HepG2 (cell line): ENCODE data around the gene UBALD1. TPM values are rescaled to one million over a fixed set of nuclear protein-coding genes. Genes with fewer than 3 reads are reported as not detected.
A peak's percentile ranks its signal among the peaks of the same experiment; 100 is the strongest.

Experiments
- CCAR2 ChIP-seq: fragments of 200-400 bp; formaldehyde crosslinking; optimal IDR thresholded peaks from 2 replicates; pipeline ENCODE3; 2018; ENCODE audit warnings: low read depth, mild to moderate bottlenecking, low read length, moderate library complexity
- CEBPB ChIP-seq: IDR thresholded peaks from 2 replicates; pipeline ENCODE4 v1.6.1; 2011; ENCODE audit warnings: low read depth, low read length, improper control_type of control experiment, borderline replicate concordance
- HMG20B ChIP-seq: conservative IDR thresholded peaks from 2 replicates; pipeline ENCODE4 v1.6.1; 2016; ENCODE audit warnings: missing genetic modification reagents, missing compliant biosample characterization
- HNRNPH1 ChIP-seq: fragments of 200-400 bp; formaldehyde crosslinking; optimal IDR thresholded peaks from 2 replicates; pipeline ENCODE3; 2017; ENCODE audit warnings: mild to moderate bottlenecking, low read depth, low read length
- HOXA7 ChIP-seq: sonication (generic); formaldehyde crosslinking; IDR thresholded peaks from 2 replicates; pipeline ENCODE4 v1.8.1; 2022; ENCODE audit warnings: mild to moderate bottlenecking, missing genetic modification reagents, moderate library complexity
- MBD4 ChIP-seq: IDR thresholded peaks from 2 replicates; pipeline ENCODE4 v1.6.1; 2012; ENCODE audit warnings: low read length, inconsistent platforms, borderline replicate concordance
- MED1 ChIP-seq: sonication (generic); formaldehyde crosslinking; IDR thresholded peaks from 2 replicates; pipeline ENCODE4 v1.4.0; 2020; ENCODE audit warnings: missing genetic modification reagents
- NBN ChIP-seq: fragments of 450-650 bp; conservative IDR thresholded peaks from 2 replicates; pipeline ENCODE4 v1.6.1; 2017
- NRL ChIP-seq: sonication (generic); formaldehyde crosslinking; IDR thresholded peaks from 2 replicates; pipeline ENCODE4 v1.5.0; 2020; ENCODE audit warnings: missing genetic modification reagents, mild to moderate bottlenecking, moderate library complexity, borderline replicate concordance
- RAD21 ChIP-seq: fragments of 450-650 bp; formaldehyde crosslinking; IDR thresholded peaks from 2 replicates; pipeline ENCODE4 v1.5.0; 2020; ENCODE audit warnings: mild to moderate bottlenecking
- REPIN1 ChIP-seq: sonication (generic); formaldehyde crosslinking; IDR thresholded peaks from 2 replicates; pipeline ENCODE4 v1.8.0; 2022; ENCODE audit warnings: missing genetic modification reagents, low read depth, mild to moderate bottlenecking, borderline replicate concordance
- RXRA ChIP-seq: sonication (generic); formaldehyde crosslinking; IDR thresholded peaks from 2 replicates; pipeline ENCODE4 v1.5.1; 2020; ENCODE audit warnings: missing genetic modification reagents
- SOX6 ChIP-seq, 2 experiments: fragments of 450-650 bp in 1 of 2; sonication (generic) in 1 of 2; formaldehyde crosslinking in 1 of 2; IDR thresholded peaks; 2 replicates each; pipeline versions ENCODE4 v1.4.0 to v1.6.1; 2017 to 2020; ENCODE audit warnings: antibody characterized with exemption in 1 of 2, mild to moderate bottlenecking in 1 of 2, missing genetic modification reagents in 1 of 2
- SP2 ChIP-seq: sonication (generic); formaldehyde crosslinking; IDR thresholded peaks from 2 replicates; pipeline ENCODE4 v1.5.1; 2020; ENCODE audit warnings: mild to moderate bottlenecking, missing genetic modification reagents
- ZFAT ChIP-seq: sonication (generic); formaldehyde crosslinking; conservative IDR thresholded peaks from 2 replicates; pipeline ENCODE4 v1.8.1; 2023; ENCODE audit warnings: missing genetic modification reagents, inconsistent platforms
- ZFY ChIP-seq: sonication (generic); formaldehyde crosslinking; IDR thresholded peaks from 2 replicates; pipeline ENCODE4 v1.4.0; 2020; ENCODE audit warnings: missing genetic modification reagents
- ZNF564 ChIP-seq: sonication (generic); formaldehyde crosslinking; IDR thresholded peaks from 2 replicates; pipeline ENCODE4 v1.8.1; 2023; ENCODE audit warnings: mild to moderate bottlenecking, missing genetic modification reagents
- ZSCAN31 ChIP-seq: sonication (generic); formaldehyde crosslinking; IDR thresholded peaks from 2 replicates; pipeline ENCODE4 v1.5.0; 2020; ENCODE audit warnings: low read depth, mild to moderate bottlenecking, missing genetic modification reagents
- ZSCAN9 ChIP-seq: IDR thresholded peaks from 2 replicates; pipeline ENCODE4 v1.6.1; 2016; ENCODE audit warnings: borderline replicate concordance
- polyA plus RNA-seq, 8 experiments: library from polyadenylated mRNA; depleted of rRNA in 3 of 8; stranded (reverse) in 7 of 8; unstranded in 1 of 8; fragments of >200 nt; fragmentation: Illumina TruSeq in 4 of 8; extraction: Trizol in 4 of 8; gene quantifications; 2 replicates each; pipeline versions ENCODE4 v1.2.1 to v1.2.3, GENCODE V29; 2011 to 2016; ENCODE audit warnings: low read depth in 4 of 8, missing spikeins in 1 of 8, mixed read lengths in 1 of 8; ENCODE audit not compliant: insufficient read depth in 1 of 8
- total RNA-seq, 5 experiments: library from RNA; depleted of rRNA; stranded (reverse); fragments of >200 nt; fragmentation: Illumina TruSeq; extraction: Trizol; gene quantifications; 2 replicates each; pipeline ENCODE4 v1.2.3, GENCODE V29; 2016; ENCODE audit warnings: low read depth in 1 of 5
- TF ChIP-seq, protein P1 (sequence below): sonication (generic); formaldehyde crosslinking; IDR thresholded peaks from 2 replicates; pipeline ENCODE4 v1.5.0; 2020; ENCODE audit warnings: mild to moderate bottlenecking, missing genetic modification reagents
- TF ChIP-seq, protein P2 (sequence below): sonication (generic); formaldehyde crosslinking; IDR thresholded peaks from 2 replicates; pipeline ENCODE4 v1.4.0; 2020; ENCODE audit warnings: missing genetic modification reagents
- TF ChIP-seq, protein P3 (sequence below): sonication (generic); formaldehyde crosslinking; IDR thresholded peaks from 2 replicates; pipeline ENCODE4 v1.5.0; 2020; ENCODE audit warnings: missing genetic modification reagents, mild to moderate bottlenecking, borderline replicate concordance
- TF ChIP-seq, protein P4 (sequence below): sonication (generic); formaldehyde crosslinking; IDR thresholded peaks from 2 replicates; pipeline ENCODE4 v1.4.0; 2020; ENCODE audit warnings: missing genetic modification reagents

Gene UBALD1
- total and polyA plus RNA-seq, 2 of the 13 experiments (the other 11 are each of a cell fraction or from before 2014, with no cell fraction given), result 6.8 to 12.3 TPM

DNA sequence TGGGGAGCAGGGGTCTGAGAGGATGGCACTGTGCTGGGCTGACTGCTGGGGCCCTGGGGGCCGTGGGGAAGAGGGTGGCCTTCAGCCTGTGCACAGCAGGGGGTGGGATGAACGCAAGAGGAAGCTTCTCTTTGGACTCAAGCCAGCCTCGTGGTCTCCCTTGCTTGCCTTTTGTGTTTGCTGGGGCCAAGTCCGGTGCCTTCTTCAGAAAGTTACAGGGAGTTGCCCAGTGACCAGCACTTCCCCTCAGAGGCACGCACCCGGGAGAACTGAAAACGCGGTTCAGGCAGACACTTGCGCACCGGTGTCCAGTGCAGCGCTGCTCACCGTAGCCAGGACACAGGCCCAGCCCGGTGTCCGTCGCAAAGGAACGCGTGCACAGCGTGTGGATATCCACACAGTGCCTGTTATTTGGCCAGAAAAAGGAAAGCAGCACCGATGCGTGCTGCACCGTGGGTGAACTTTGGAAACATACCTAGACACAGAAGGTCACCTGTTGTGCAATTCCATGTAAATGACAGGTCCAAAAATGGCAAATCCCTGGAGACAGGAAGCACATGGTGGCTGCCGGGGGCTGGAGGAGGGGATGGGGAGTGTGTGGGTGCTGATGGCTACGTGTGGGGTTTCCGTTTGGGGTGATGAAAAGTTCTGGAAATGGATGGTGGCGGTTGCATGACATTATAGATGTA lies 49.2 kb upstream of the UBALD1 start (continued):
- TF ChIP-seq HMG20B (CRISPR knock-in tag) (peak; percentile 80; the same call in 1 of the 2 replicates), RXRA (CRISPR knock-in tag) (peak; percentile 87; the same call in 1 of the 2 replicates), MBD4 (no peak), ZSCAN9 (CRISPR knock-in tag) (peak; percentile 57; the same call in 1 of the 2 replicates), MED1 (CRISPR knock-in tag) (peak; percentile 94), ZFAT (CRISPR knock-in tag) (no peak; the same call in 1 of the 2 replicates), CEBPB (peak; percentile 99), HNRNPH1 (no peak), NBN (no peak), NRL (CRISPR knock-in tag) (peak; percentile 93), ZSCAN31 (CRISPR knock-in tag) (peak; percentile 18; the same call in 1 of the 2 replicates), SOX6 (IDR thresholded peaks at IDR 0.05) (no peak), SOX6 (CRISPR knock-in tag; IDR thresholded peaks at IDR 0.05) (peak; percentile 87), ZFY (CRISPR knock-in tag) (peak; percentile 90), ZNF564 (peak; percentile 89), RAD21 (CRISPR knock-in tag) (0 out of 2 replicates have a peak, but pooled peaks have one; percentile 7), SP2 (peak; percentile 64), CCAR2 (no peak), REPIN1 (CRISPR knock-in tag) (peak; percentile 96), HOXA7 (CRISPR knock-in tag) (no peak)
- TF ChIP-seq, protein P1, sequence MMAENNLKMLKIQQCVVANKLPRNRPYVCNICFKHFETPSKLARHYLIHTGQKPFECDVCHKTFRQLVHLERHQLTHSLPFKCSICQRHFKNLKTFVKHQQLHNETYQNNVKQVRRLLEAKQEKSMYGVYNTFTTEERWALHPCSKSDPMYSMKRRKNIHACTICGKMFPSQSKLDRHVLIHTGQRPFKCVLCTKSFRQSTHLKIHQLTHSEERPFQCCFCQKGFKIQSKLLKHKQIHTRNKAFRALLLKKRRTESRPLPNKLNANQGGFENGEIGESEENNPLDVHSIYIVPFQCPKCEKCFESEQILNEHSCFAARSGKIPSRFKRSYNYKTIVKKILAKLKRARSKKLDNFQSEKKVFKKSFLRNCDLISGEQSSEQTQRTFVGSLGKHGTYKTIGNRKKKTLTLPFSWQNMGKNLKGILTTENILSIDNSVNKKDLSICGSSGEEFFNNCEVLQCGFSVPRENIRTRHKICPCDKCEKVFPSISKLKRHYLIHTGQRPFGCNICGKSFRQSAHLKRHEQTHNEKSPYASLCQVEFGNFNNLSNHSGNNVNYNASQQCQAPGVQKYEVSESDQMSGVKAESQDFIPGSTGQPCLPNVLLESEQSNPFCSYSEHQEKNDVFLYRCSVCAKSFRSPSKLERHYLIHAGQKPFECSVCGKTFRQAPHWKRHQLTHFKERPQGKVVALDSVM (CRISPR knock-in tag), result no peak
- TF ChIP-seq, protein P2, sequence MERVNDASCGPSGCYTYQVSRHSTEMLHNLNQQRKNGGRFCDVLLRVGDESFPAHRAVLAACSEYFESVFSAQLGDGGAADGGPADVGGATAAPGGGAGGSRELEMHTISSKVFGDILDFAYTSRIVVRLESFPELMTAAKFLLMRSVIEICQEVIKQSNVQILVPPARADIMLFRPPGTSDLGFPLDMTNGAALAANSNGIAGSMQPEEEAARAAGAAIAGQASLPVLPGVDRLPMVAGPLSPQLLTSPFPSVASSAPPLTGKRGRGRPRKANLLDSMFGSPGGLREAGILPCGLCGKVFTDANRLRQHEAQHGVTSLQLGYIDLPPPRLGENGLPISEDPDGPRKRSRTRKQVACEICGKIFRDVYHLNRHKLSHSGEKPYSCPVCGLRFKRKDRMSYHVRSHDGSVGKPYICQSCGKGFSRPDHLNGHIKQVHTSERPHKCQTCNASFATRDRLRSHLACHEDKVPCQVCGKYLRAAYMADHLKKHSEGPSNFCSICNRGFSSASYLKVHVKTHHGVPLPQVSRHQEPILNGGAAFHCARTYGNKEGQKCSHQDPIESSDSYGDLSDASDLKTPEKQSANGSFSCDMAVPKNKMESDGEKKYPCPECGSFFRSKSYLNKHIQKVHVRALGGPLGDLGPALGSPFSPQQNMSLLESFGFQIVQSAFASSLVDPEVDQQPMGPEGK (CRISPR knock-in tag), result peak; percentile 87
- TF ChIP-seq, protein P3, sequence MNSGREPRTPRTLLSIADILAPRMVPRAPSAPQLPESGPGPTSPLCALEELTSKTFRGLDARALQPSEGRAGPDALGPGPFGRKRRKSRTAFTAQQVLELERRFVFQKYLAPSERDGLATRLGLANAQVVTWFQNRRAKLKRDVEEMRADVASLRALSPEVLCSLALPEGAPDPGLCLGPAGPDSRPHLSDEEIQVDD (CRISPR knock-in tag), result peak; percentile 84; the same call in 1 of the 2 replicates
- TF ChIP-seq, protein P4, sequence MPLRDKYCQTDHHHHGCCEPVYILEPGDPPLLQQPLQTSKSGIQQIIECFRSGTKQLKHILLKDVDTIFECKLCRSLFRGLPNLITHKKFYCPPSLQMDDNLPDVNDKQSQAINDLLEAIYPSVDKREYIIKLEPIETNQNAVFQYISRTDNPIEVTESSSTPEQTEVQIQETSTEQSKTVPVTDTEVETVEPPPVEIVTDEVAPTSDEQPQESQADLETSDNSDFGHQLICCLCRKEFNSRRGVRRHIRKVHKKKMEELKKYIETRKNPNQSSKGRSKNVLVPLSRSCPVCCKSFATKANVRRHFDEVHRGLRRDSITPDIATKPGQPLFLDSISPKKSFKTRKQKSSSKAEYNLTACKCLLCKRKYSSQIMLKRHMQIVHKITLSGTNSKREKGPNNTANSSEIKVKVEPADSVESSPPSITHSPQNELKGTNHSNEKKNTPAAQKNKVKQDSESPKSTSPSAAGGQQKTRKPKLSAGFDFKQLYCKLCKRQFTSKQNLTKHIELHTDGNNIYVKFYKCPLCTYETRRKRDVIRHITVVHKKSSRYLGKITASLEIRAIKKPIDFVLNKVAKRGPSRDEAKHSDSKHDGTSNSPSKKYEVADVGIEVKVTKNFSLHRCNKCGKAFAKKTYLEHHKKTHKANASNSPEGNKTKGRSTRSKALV (CRISPR knock-in tag), result peak; percentile 94
